ENCODE data around the gene SMIM10.
A peak's percentile ranks its signal among the peaks of the same experiment; 100 is the strongest.
"Not testable (repeated sequence)": the region's sequence is repeated elsewhere in the genome, so short reads cannot be mapped to it uniquely, and the experiment has no call there.

The SMIM10 gene

DNA sequence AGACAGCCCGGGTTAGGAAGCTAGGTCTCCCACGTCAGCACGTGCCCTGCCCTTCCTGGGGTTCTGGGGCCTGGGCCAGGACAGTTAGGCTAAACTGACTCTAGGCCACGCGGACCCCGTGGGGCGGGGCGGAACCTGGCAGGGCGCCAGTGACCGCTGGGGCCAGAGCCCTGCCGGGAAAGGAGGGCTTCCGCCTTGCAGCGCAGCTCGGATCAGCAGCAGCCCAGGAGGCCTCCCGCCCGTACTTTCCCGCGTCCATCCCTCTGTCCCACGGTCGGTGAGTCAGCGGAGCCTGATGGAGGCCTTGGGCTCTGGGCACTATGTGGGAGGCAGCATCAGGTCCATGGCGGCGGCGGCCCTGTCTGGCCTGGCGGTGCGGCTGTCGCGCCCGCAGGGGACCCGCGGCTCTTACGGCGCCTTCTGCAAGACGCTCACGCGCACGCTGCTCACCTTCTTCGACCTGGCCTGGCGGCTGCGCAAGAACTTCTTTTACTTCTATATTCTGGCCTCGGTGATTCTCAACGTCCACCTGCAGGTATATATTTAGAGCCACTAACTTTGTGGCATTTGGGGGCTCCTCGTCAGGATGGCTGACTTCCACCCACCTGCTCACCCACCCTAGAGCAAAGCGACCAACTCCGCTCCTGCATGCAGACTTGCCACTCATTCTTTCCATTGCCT lies at the start of gene SMIM10:
Gene SMIM10, plus strand, starts transcription at position 191 of the 681 bp plus-strand sequence. Its CDS starts 105 bp downstream, at position 296.
- no peak for DNase-seq

- DNase-seq: not testable (repeated sequence)
Measured at GRCh38 chrX:134946364-134946763, 44.4 kb upstream of the SMIM10 start.

- peak; percentile 46 for DNase-seq
Measured at GRCh38 chrX:134948333-134949241, 42.2 kb upstream of the SMIM10 start.

GRCh38 chrX:134949271-134949670 lies 41.5 kb upstream of the SMIM10 start:
- DNase-seq: peak; percentile 27

- DNase-seq: no peak
Measured at GRCh38 chrX:134957836-134958235, 33.0 kb upstream of the SMIM10 start.

DNA sequence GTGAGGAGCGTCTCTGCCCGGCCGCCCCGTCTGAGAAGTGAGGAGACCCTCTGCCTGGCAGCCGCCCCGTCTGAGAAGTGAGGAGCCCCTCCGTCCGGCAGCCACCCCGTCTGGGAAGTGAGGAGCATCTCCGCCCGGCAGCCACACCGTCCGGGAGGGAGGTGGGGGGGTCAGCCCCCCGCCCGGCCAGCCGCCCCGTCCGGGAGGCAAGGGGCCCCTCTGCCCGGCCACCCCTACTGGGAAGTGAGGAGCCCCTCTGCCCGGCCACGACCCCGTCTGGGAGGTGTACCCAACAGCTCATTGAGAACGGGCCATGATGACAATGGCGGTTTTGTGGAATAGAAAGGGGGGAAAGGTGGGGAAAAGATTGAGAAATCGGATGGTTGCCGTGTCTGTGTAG lies 30.4 kb upstream of the SMIM10 start:
- DNase-seq: not testable (repeated sequence)

GRCh38 chrX:134963041-134963440 lies 27.8 kb upstream of the SMIM10 start:
- no peak for DNase-seq

- DNase-seq: no peak
Measured at GRCh38 chrX:134969726-134970125, 21.1 kb upstream of the SMIM10 start.

- no peak for DNase-seq
Measured at GRCh38 chrX:134971926-134972325, 18.9 kb upstream of the SMIM10 start.

GRCh38 chrX:134975516-134975915 lies 15.3 kb upstream of the SMIM10 start:
- no peak for DNase-seq

DNA sequence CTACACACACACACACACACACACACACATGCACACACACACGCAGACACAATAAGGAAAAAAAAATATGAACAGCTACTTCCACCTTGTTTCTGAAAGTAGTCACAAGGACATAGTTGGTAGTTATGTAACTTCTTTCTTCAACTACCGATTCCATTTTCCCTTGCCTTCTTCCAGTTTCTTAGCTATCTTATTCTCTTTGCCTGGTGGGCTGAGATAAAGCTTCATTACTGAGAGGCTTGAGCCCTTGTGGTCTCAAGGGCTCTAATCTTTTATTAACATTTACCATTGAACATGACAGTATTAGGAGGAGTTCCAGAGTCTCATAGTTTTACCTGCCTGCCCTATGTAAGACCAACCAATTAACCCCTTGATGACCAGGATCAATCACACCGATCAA lies 8.9 kb upstream of the SMIM10 start:
- no peak for DNase-seq

GRCh38 chrX:134982748-134983147 lies 8.0 kb upstream of the SMIM10 start:
- DNase-seq: no peak

DNA sequence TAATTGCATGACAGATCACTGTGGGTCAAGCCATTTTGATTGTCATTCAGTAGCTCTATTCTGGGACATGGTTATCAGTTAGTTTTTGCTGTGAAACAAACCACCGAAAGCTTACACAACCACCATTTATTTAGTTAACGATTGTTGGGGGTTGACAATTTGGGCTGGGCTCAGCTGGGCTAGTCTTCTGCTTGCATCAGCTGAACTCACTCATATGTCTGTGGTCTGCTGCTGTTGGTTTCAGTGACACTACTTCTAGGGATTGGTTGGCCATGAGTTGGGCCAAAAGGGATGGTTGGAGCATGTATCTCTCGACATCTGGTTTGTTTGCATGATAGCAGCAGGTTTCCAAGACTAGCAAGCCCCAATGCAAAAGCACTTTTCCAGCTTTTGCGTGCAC lies 5.3 kb upstream of the SMIM10 start:
- DNase-seq: no peak

DNA sequence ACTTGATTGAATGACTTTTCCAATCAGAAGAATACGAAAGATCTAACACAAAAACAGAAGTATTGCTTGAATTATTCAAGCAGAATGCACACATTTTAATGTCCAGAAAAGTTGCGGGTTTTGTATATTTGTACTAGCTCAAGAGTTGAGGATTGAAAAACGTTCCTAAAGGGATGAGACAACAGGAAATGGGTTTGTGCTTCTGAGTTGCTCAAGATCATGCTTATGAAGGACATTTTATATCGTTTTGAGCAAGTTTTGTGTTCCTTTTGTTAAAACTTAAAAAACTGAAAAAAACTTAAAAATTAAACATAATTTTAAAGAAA lies 353 bp upstream of the SMIM10 start:
- no peak for DNase-seq

DNA sequence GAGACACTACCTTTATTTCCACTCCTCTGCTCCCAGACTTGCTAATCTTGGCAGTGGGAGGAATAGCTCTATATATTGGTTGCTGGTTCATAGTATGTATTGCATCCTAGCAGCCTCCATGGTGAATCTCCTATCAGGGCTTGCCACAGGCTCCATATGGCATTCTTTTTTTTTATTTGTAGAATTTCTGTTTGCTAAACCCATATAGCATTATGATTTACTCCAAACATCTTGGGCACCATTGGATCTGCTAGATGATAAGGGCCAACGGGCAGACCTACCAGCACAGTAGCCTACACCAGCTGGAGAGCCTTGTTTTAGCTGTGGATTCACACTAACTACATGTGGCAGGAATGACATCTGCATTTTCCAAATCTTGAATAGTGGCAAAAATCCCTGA lies 6.9 kb downstream of the SMIM10 start:
- DNase-seq: no peak

- DNase-seq: no peak
Measured at GRCh38 chrX:134998246-134998645, 7.5 kb downstream of the SMIM10 start.

DNA sequence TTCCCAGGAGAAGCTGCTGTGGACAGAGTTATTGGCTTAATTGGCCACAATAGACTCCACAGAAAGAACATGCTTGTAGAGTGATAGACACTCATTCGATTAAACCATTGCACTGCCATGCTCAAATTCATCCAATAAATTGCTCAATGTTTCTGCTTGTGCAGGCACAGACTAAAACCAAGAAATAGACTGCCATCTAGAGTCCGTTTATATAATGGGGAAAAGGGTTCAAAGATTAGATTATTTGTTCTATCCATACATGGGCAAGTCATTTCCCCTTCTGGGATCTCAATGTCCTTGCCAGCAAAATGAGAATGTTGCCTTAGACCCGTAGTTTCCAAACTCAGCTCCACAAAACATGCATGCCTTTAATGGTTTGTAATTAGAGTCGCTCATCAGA lies 8.7 kb downstream of the SMIM10 start:
- no peak for DNase-seq

DNA sequence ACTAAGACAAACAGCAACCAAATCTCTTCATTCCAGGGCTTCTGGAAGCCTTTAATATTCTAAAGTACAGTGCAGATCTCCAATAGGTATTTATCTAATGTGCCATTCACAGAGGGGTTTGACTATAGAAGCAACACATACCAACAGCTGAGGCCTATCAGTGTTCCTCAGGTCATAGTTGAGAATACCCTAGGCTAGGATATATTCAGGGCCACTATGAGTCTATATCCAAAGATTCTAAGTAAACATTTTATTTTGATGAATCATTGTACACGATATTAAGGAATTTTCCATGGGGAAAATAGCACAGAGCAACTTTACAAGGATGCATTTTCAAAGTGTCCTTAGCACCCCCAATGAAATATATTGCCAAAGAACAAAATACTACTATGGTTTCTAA lies 9.7 kb downstream of the SMIM10 start:
- DNase-seq: no peak

GRCh38 chrX:135003876-135004623 lies 13.3 kb downstream of the SMIM10 start:
- peak; percentile 70 for DNase-seq

GRCh38 chrX:135006187-135006586 lies 15.4 kb downstream of the SMIM10 start:
- DNase-seq: no peak

GRCh38 chrX:135009057-135009610 lies 18.3 kb downstream of the SMIM10 start:
- DNase-seq: no peak

- DNase-seq: no peak
Measured at GRCh38 chrX:135009838-135010237, 19.0 kb downstream of the SMIM10 start.

DNA sequence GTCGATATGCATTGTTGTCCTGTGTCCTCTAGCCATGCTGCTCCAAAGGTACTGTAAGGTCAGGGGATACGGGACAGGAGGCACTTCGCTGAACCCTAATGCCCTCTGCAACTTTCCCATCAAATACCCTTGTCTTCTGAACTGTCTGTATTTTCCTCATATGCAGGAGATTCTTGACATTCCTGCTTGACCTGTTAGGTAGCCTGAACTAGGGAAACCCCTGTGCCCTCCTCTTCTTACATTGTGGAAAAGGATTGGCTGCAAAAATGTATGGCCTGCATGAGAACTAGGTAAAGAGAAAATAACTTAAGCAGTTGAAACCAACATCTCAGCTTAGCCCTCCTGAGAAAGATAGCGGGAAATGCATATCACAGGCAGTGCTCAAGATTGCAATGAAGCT lies 20.1 kb downstream of the SMIM10 start:
- DNase-seq: no peak
